Left lung (tissue), 10 donors: ENCODE data around the gene TTBK1. TPM values are rescaled to one million over a fixed set of nuclear protein-coding genes. Genes with fewer than 3 reads are reported as not detected.

Experiments
- ATAC-seq: fragments of 200-7000 bp; cut with Tn5 transposase; one replicate; pipeline ENCODE4 v1.9.1; 2020; ENCODE audit warnings: moderate library complexity
- DNase-seq, 4 donors: peaks; one replicate each; pipeline ENCODE4 v3.0.0-alpha.2; 2013 to 2020
- H3K27ac ChIP-seq, 2 donors: fragments of 200-600 bp; sonication (generic) in 1 of 2; one replicate each; pipeline versions ENCODE4 v1.5.0 to v1.8.0; 2020 to 2021
- H3K27me3 ChIP-seq, 2 donors: fragments of 200-600 bp; sonication (generic) in 1 of 2; one replicate each; pipeline versions ENCODE4 v1.5.0 to v1.8.0; 2020 to 2021
- H3K36me3 ChIP-seq, 2 donors: fragments of 200-600 bp; sonication (generic) in 1 of 2; one replicate each; pipeline versions ENCODE4 v1.5.0 to v1.8.0; 2020 to 2021
- H3K4me1 ChIP-seq, 2 donors: fragments of 200-600 bp; one replicate each; pipeline ENCODE4 v1.8.0; 2021
- H3K4me3 ChIP-seq, 2 donors: fragments of 200-600 bp; sonication (generic) in 1 of 2; one replicate each; pipeline versions ENCODE4 v1.5.0 to v1.8.0; 2020 to 2021; ENCODE audit warnings: mild to moderate bottlenecking in 1 of 2
- H3K9me3 ChIP-seq, 2 donors: fragments of 200-600 bp; sonication (generic) in 1 of 2; one replicate each; pipeline versions ENCODE4 v1.5.0 to v1.8.0; 2020 to 2021
- CTCF ChIP-seq, 2 donors: fragments of 200-600 bp; sonication (generic) in 1 of 2; IDR thresholded peaks; one replicate each; pipeline versions ENCODE4 v1.5.0 to v1.8.0; 2021; ENCODE audit warnings: antibody characterized with exemption in 2 of 2
- intact Hi-C, 2 donors: fragments of 100-400 bp; cut with DNase I; formaldehyde crosslinking; loops; one replicate each; pipeline versions ENCODE4 v1.11.2 to v1.14.2; 2022
- polyA plus RNA-seq, 6 donors: library from polyadenylated mRNA; unstranded; fragments of 120-200 nt; gene quantifications; one replicate each; pipeline ENCODE4 v1.2.1, GENCODE V29; 2013; ENCODE audit not compliant: insufficient read length in 6 of 6
- total RNA-seq, 2 donors: library from RNA; stranded (reverse); fragmentation: NEBNext Ultra II Directional; extraction: Animal tissue kit (Norgen Biotek cat#: 25700); gene quantifications; one replicate each; pipeline ENCODE4 v1.2.1, GENCODE V29; 2021
- donor health status: DM: no; HTN: yes; CAD: no.
- donor health status: DM: no; HTN: no; CAD: no.

TTBK1 gene
- total and polyA plus RNA-seq, 8 donors = 0.08 to 0.94 (median 0.62) TPM

GRCh38 chr6:43286456-43286979, 43.2 kb downstream of the TTBK1 start:
- Histone ChIP-seq H3K27me3 (peaks cover 9 to 55% of the 10 kb centered on the region in 2 donors), H3K4me3 (no peak overlapping the region), H3K4me1 (peaks cover 0 to 5% of the 10 kb centered on the region in 2 donors), H3K27ac (no peak overlapping the region), H3K9me3 (no peaks in the 10 kb centered on the region), H3K36me3 (no peaks in the 10 kb centered on the region)
- ATAC-seq = no peak
- intact Hi-C loops = no loop called here
- TF ChIP-seq CTCF (IDR thresholded peaks at IDR 0.05) = no peak
- no peak for DNase-seq

- no peak for TF ChIP-seq CTCF (IDR thresholded peaks at IDR 0.05)
- Histone ChIP-seq H3K27ac (no peak overlapping the region), H3K4me1 (peaks cover 0 to 5% of the 10 kb centered on the region in 2 donors), H3K9me3 (no peaks in the 10 kb centered on the region), H3K4me3 (no peak overlapping the region), H3K27me3 (peaks cover 9 to 54% of the 10 kb centered on the region in 2 donors), H3K36me3 (no peaks in the 10 kb centered on the region)
- no peak for ATAC-seq
- intact Hi-C loops = no loop called here
- DNase-seq = no peak
These were observed 43.9 kb downstream of the TTBK1 start for GRCh38 chr6:43286980-43287716.

- Histone ChIP-seq H3K36me3 (no peaks in the 10 kb centered on the region), H3K9me3 (no peaks in the 10 kb centered on the region), H3K27ac (no peak overlapping the region), H3K4me1 (peaks cover 0 to 5% of the 10 kb centered on the region in 2 donors), H3K27me3 (peaks cover 9 to 45% of the 10 kb centered on the region in 2 donors), H3K4me3 (no peak overlapping the region)
- DNase-seq = no peak
- TF ChIP-seq CTCF (IDR thresholded peaks at IDR 0.05) = no peak
- intact Hi-C loops = no loop called here
- ATAC-seq = no peak
These were observed 44.7 kb downstream of the TTBK1 start for GRCh38 chr6:43287717-43288679.

- peaks cover 0 to 21% of the 10 kb centered on the region in 2 donors for H3K27me3 ChIP-seq
- H3K9me3 ChIP-seq = no peaks in the 10 kb centered on the region
- DNase-seq (no peak), ATAC-seq (no peak)
- no peak for TF ChIP-seq CTCF (IDR thresholded peaks at IDR 0.05)
- no peaks in the 10 kb centered on the region for H3K36me3 ChIP-seq
- no peaks in the 10 kb centered on the region for H3K4me1 ChIP-seq
- no peak overlapping the region for H3K27ac ChIP-seq
- intact Hi-C loops = no loop called here
- H3K4me3 ChIP-seq = no peak overlapping the region
These were observed 47.1 kb downstream of the TTBK1 start for GRCh38 chr6:43290339-43290904.
